GM23248 (cell line): Measurements from ENCODE around the gene OLA1.

Source experiments
- EZH2 ChIP-seq: fragments of 200-600 bp; sonication (generic); IDR thresholded peaks from 2 replicates; pipeline ENCODE4 v1.6.1; 2018; ENCODE audit warnings: antibody characterized with exemption, mild to moderate bottlenecking; ENCODE audit not compliant: insufficient read depth, poor library complexity, severe bottlenecking
- EZH2phosphoT487 ChIP-seq: fragments of 200-600 bp; sonication (generic); IDR thresholded peaks from 2 replicates; pipeline ENCODE4 v1.6.1; 2018; ENCODE audit warnings: antibody characterized with exemption, moderate library complexity, mild to moderate bottlenecking, low read depth; ENCODE audit not compliant: insufficient read depth

DNA sequence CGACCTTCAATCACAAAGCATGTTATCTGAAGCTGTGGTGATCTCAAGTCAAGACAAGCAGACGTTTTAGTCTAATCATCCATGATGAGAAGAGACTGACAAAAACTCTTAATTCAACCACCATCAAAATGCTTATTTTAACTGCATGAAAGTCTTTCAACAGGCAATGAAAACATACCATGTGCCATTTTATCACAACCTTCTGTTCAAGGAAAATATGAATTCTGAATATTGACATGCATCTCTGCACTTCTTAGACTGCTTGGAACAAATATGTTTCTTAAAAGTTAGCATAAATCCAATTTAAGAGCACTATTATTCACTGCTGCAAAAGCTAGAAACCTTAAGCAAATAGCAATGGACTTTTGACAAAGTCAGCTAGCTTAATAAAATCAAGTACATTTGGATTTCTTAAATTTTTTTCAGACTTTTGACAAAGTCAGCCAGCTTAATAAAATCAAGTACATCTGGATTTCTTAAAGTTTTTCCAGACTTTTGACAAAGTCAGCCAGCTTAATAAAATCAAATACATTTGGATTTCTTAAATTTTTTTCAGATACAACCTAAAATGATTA lies 70.9 kb downstream of the OLA1 start:
- TF ChIP-seq EZH2 (no peak), EZH2phosphoT487 (no peak)
